Upper lobe of left lung (tissue), 4 donors: Measurements from ENCODE around the gene JMJD1C.

Experiments used
- CTCF ChIP-seq, 6 experiments: fragments of 450-650 bp in 4 of 6; fragments of 200-600 bp in 2 of 6; sonication (generic) in 2 of 6; IDR thresholded peaks; one replicate each; pipeline ENCODE4 v1.5.1; 2016 to 2019; ENCODE audit warnings: antibody characterized with exemption in 6 of 6
- EP300 ChIP-seq, 4 donors: sonication (generic); formaldehyde crosslinking; IDR thresholded peaks; one replicate each; pipeline ENCODE4 v1.5.1; 2017; ENCODE audit warnings: antibody characterized with exemption in 4 of 4, control low read depth in 2 of 4
- POLR2A ChIP-seq, 4 donors: fragments of 450-650 bp; IDR thresholded peaks; one replicate each; pipeline ENCODE4 v1.5.1; 2016 to 2017; ENCODE audit warnings: antibody characterized with exemption in 4 of 4, mild to moderate bottlenecking in 2 of 4
- POLR2AphosphoS5 ChIP-seq, 2 donors: sonication (generic); formaldehyde crosslinking; IDR thresholded peaks; one replicate each; pipeline ENCODE4 v1.5.1; 2017; ENCODE audit warnings: antibody characterized with exemption in 2 of 2

GRCh38 chr10:63375859-63376258, 89.9 kb downstream of the JMJD1C start:
- no peak for TF ChIP-seq CTCF (IDR thresholded peaks at IDR 0.05)
- TF ChIP-seq POLR2AphosphoS5 (IDR thresholded peaks at IDR 0.05) = no peak
- no peak for TF ChIP-seq POLR2A (IDR thresholded peaks at IDR 0.05)
- TF ChIP-seq EP300 (IDR thresholded peaks at IDR 0.05) = no peak
